HG02943 (cell line): Measurements from ENCODE around the gene SMIM12.
A peak's percentile ranks its signal among the peaks of the same experiment; 100 is the strongest.

Experiments used
- ATAC-seq: cut with Tn5 transposase; IDR thresholded peaks from one replicate; pipeline ENCODE4 v1.9.1; 2021; ENCODE audit warnings: mild to moderate bottlenecking, low read depth, moderate library complexity; ENCODE audit not compliant: unreplicated experiment

Gene SMIM12

GRCh38 chr1:34874296-34874952, 14.9 kb upstream of the SMIM12 start:
- ATAC-seq, result no peak

GRCh38 chr1:34872133-34872503, 12.6 kb upstream of the SMIM12 start:
- no peak for ATAC-seq

- no peak for ATAC-seq
Measured at GRCh38 chr1:34871443-34872132, 12.0 kb upstream of the SMIM12 start.

GRCh38 chr1:34870395-34870794, 10.8 kb upstream of the SMIM12 start:
- ATAC-seq, result no peak

GRCh38 chr1:34869760-34870159, 10.2 kb upstream of the SMIM12 start:
- no peak for ATAC-seq

GRCh38 chr1:34868230-34869049, 8.9 kb upstream of the SMIM12 start:
- no peak for ATAC-seq

- no peak for ATAC-seq
Measured at GRCh38 chr1:34867415-34867814, 7.9 kb upstream of the SMIM12 start.

- no peak for ATAC-seq
Measured at GRCh38 chr1:34866762-34867109, 7.2 kb upstream of the SMIM12 start.

GRCh38 chr1:34865981-34866761, 6.6 kb upstream of the SMIM12 start:
- ATAC-seq, result no peak

- ATAC-seq, result no peak
Measured at GRCh38 chr1:34865573-34865972, 6.0 kb upstream of the SMIM12 start.

- ATAC-seq, result no peak
Measured at GRCh38 chr1:34864759-34865158, 5.2 kb upstream of the SMIM12 start.

GRCh38 chr1:34863501-34863900, 4.0 kb upstream of the SMIM12 start:
- ATAC-seq, result no peak

GRCh38 chr1:34858901-34859445, 576 bp downstream of the SMIM12 start:
- peak; percentile 25 for ATAC-seq

- no peak for ATAC-seq
Measured at GRCh38 chr1:34856697-34857096, 2.9 kb downstream of the SMIM12 start.

- ATAC-seq, result peak; percentile 91
Measured at GRCh38 chr1:34852677-34853217, 6.8 kb downstream of the SMIM12 start.

- ATAC-seq, result no peak
Measured at GRCh38 chr1:34851431-34852105, 8.0 kb downstream of the SMIM12 start.

- ATAC-seq, result no peak
Measured at GRCh38 chr1:34850382-34850781, 9.2 kb downstream of the SMIM12 start.

GRCh38 chr1:34847094-34847493, 12.5 kb downstream of the SMIM12 start:
- ATAC-seq, result no peak

GRCh38 chr1:34846265-34846664, 13.3 kb downstream of the SMIM12 start:
- no peak for ATAC-seq
